Heart left ventricle (tissue), 16 donors: ENCODE measurements around the gene SFXN1. TPM values are rescaled to one million over a fixed set of nuclear protein-coding genes. Genes with fewer than 3 reads are reported as not detected.

Source experiments
- ATAC-seq, 4 donors: fragments of 200-7000 bp; cut with Tn5 transposase; one replicate each; pipeline ENCODE4 v1.9.1; 2020 to 2022; ENCODE audit warnings: moderate library complexity in 4 of 4, mild to moderate bottlenecking in 3 of 4, moderate number of reproducible peaks in 1 of 4
- DNase-seq, 5 donors: peaks; one replicate each; pipeline ENCODE4 v3.0.0-alpha.2; 2020
- H3K27ac ChIP-seq, 12 donors: fragments of 200-600 bp; sonication (generic) in 4 of 12; one replicate each; pipeline versions ENCODE4 v1.5.0 to v1.8.0; 2016 to 2022; ENCODE audit warnings: mild to moderate bottlenecking in 2 of 12
- H3K27me3 ChIP-seq, 9 donors: fragments of 200-600 bp; sonication (generic) in 2 of 9; one replicate each; pipeline versions ENCODE4 v1.5.1 to v1.8.0; 2016 to 2022; ENCODE audit warnings: mild to moderate bottlenecking in 3 of 9
- H3K36me3 ChIP-seq, 9 donors: fragments of 200-600 bp; sonication (generic) in 2 of 9; one replicate each; pipeline versions ENCODE4 v1.5.0 to v1.8.0; 2018 to 2022; ENCODE audit warnings: mild to moderate bottlenecking in 2 of 9
- H3K4me1 ChIP-seq, 12 donors: fragments of 200-600 bp; sonication (generic) in 4 of 12; one replicate each; pipeline versions ENCODE4 v1.5.0 to v1.8.0; 2016 to 2022; ENCODE audit warnings: mild to moderate bottlenecking in 3 of 12
- H3K4me3 ChIP-seq, 12 donors: fragments of 200-600 bp; sonication (generic) in 4 of 12; one replicate each; pipeline versions ENCODE4 v1.5.0 to v1.8.0; 2017 to 2022; ENCODE audit warnings: mild to moderate bottlenecking in 9 of 12, moderate library complexity in 4 of 12
- H3K9me3 ChIP-seq, 12 donors: fragments of 200-600 bp; sonication (generic) in 4 of 12; one replicate each; pipeline versions ENCODE4 v1.5.0 to v1.8.0; 2016 to 2022; ENCODE audit warnings: mild to moderate bottlenecking in 1 of 12
- POLR2A ChIP-seq, 2 donors: fragments of 450-650 bp; IDR thresholded peaks; one replicate each; pipeline ENCODE4 v1.6.1; 2017; ENCODE audit warnings: antibody characterized with exemption in 2 of 2, mild to moderate bottlenecking in 2 of 2, moderate library complexity in 2 of 2
- WGBS, 4 donors: extraction: QIAGEN DNeasy Blood & Tissue Kit in 2 of 4; methylation state at CpG; one replicate each; pipeline versions ENCODE4 v1.1.5 to v1.1.7; 2013 to 2018; 5-methylcytosine and 5-hydroxymethylcytosine counted together
- intact Hi-C, 10 donors: fragments of 100-400 bp; cut with DNase I; formaldehyde crosslinking; loops; one replicate each; pipeline versions ENCODE4 v1.11.1 to v1.14.2; 2022
- polyA plus RNA-seq, 2 donors: library from polyadenylated mRNA; stranded (reverse); fragments of 200-250 nt; gene quantifications; one replicate each; pipeline ENCODE4 v1.2.3, GENCODE V29; 2013
- total RNA-seq, 9 donors: library from RNA; depleted of rRNA in 2 of 9; stranded (reverse); fragments of >200 nt in 2 of 9; fragmentation: NEBNext Ultra II Directional in 3 of 9; extraction: Animal tissue kit (Norgen Biotek cat#: 25700) in 3 of 9; gene quantifications; one replicate each; pipeline versions ENCODE4 v1.1.0 to v1.2.4, GENCODE V29; 2016 to 2023
- TF ChIP-seq, protein P1 (sequence below), 12 donors: fragments of 200-600 bp; sonication (generic) in 4 of 12; IDR thresholded peaks; one replicate each; pipeline versions ENCODE4 v1.5.0 to v1.8.0; 2018 to 2022; ENCODE audit warnings: antibody characterized with exemption in 12 of 12, mild to moderate bottlenecking in 5 of 12
- donor health status: ischemic (EF 13 %, LVEDD 7.1; RV severe dilation, severe dysfunction).
- donor health status: healthy with polysubstance abuse.
- donor health status: DM: no; HTN: yes; CAD: no.
- donor health status: DM: no; HTN: no; CAD: no.
- donor health status: ischemic (EF 25% LVEDD 6.9; RV normal size, moderate dysfunction).
- donor health status: ischemic (EF 25% LVEDD 5.7; RV mildly dilated, moderate dysfunction).
- donor health status: healthy.
- donor health status: DM: yes; HTN: yes; CAD: no.
- donor health status: ischemic (EF 35%, LVEDD 5.7; RV mildly dilated, moderate dysfunction).
- donor health status: nonischemic (EF 11% LVEDD 7.7; RV severe dilation, severe dysfunction).
- donor health status: DM: yes; HTN: yes; CAD: no.
- donor health status: PGD.
- donor health status: ischemic (EF 29% LVEDD 5.4; RV normal size, mild dysfunction).
- donor health status: nonischemic (EF 23%, LVEDD 6.1; RV moderate dilation, normal function).

The SFXN1 gene
- total and polyA plus RNA-seq, 11 donors: 13.8 to 42.9 (median 32.5) TPM

DNA sequence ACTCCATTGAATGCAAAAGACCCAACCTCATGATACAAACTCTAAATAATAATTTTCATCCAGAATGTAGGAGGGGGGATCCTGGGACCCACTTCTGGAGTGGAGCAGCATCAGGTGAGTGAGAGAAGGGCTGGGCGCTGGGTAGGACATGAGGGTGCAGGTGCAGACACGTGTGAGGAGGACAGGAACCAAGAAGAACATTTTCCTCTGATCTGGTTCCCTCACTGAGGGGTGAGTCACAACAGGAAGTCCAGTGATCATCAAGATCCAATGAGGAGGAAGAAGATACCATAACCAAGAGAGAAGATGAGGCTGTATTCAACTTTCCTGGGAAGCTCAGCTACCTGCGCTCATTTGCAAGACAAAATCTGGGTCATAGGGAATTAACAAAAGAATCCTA is 57.4 kb downstream of the SFXN1 start:
- no peak overlapping the region for H3K4me3 ChIP-seq
- no peaks in the 10 kb centered on the region for H3K27me3 ChIP-seq
- TF ChIP-seq POLR2A (IDR thresholded peaks at IDR 0.05): no peak
- TF ChIP-seq, protein P1, sequence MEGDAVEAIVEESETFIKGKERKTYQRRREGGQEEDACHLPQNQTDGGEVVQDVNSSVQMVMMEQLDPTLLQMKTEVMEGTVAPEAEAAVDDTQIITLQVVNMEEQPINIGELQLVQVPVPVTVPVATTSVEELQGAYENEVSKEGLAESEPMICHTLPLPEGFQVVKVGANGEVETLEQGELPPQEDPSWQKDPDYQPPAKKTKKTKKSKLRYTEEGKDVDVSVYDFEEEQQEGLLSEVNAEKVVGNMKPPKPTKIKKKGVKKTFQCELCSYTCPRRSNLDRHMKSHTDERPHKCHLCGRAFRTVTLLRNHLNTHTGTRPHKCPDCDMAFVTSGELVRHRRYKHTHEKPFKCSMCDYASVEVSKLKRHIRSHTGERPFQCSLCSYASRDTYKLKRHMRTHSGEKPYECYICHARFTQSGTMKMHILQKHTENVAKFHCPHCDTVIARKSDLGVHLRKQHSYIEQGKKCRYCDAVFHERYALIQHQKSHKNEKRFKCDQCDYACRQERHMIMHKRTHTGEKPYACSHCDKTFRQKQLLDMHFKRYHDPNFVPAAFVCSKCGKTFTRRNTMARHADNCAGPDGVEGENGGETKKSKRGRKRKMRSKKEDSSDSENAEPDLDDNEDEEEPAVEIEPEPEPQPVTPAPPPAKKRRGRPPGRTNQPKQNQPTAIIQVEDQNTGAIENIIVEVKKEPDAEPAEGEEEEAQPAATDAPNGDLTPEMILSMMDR (IDR thresholded peaks at IDR 0.05): no peak
- H3K4me1 ChIP-seq: peaks cover 0 to 9% (median 0%) of the 10 kb centered on the region in 12 donors
- DNase-seq: no peak
- WGBS, 4 donors: 78 to 87% (median 79%) methylated on average over 3 of the region's 3 CpGs
- H3K9me3 ChIP-seq: no peaks in the 10 kb centered on the region
- no peak overlapping the region for H3K27ac ChIP-seq
- peaks cover 0 to 7% (median 0%) of the 10 kb centered on the region in 9 donors for H3K36me3 ChIP-seq
- intact Hi-C loops: loop anchor here in 8 of 10 donors (2.0 kb wide), 2 partner anchors 33 to 183 kb away; no protein-coding TSS in a partner anchor
- no peak for ATAC-seq

DNA sequence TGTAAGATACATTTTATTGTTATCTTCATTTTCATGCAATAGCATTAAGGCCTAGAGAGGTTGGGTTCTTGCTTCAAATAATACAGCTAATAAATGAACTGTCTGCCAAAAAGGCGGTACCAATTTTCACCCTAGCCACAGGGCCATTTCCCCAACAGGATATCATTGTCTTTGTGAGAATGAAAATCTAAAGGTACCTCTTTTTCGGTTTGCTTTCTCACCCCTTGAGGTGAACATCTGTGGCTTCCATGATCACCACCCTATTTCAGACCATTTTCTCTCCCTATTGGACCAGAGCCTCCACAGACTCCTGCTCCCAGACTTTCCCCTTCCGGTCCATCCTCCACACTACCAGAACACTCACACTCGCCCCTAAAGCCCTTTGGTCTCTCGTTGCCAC is 60.2 kb downstream of the SFXN1 start:
- no peak for TF ChIP-seq POLR2A (IDR thresholded peaks at IDR 0.05)
- TF ChIP-seq, protein P1 (IDR thresholded peaks at IDR 0.05): no peak

DNA sequence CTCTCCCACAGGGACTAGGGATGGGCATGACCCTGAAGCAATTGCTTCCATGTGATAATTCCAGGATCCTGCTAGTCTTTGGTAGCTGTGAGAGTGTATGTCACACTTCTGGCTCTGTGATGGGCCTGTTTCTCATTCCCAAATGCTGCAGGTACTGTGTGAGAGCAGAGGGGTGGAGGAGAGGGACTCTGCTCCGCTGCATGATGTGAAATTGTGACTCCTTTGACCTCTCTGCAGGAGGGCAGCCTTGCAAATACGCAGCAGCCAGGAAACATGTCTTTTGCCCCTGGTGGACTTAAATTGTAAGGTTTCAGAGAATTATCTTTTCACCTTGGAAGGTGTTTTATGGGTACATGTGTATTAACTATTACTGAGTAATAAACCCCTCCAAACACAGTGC is 61.6 kb downstream of the SFXN1 start:
- Histone ChIP-seq H3K36me3 (no peaks in the 10 kb centered on the region), H3K27ac (no peak overlapping the region), H3K27me3 (no peaks in the 10 kb centered on the region), H3K9me3 (no peaks in the 10 kb centered on the region), H3K4me1 (peaks cover 0 to 14% (median 0%) of the 10 kb centered on the region in 12 donors), H3K4me3 (no peak overlapping the region)
- intact Hi-C loops: loop anchor here in 1 of 10 donors (10.0 kb wide), 1 partner anchor 115 kb away; the partner anchor contains the start of gene HRH2
- WGBS, 4 donors: 71 to 88% (median 81%) methylated on average over 2 of the region's 2 CpGs
- TF ChIP-seq, protein P1 (IDR thresholded peaks at IDR 0.05): no peak
- no peak for TF ChIP-seq POLR2A (IDR thresholded peaks at IDR 0.05)
- ATAC-seq: no peak
- DNase-seq: no peak

More for the DNA sequence above, 60.2 kb downstream of the SFXN1 start:
- H3K27ac ChIP-seq: no peak overlapping the region
- intact Hi-C loops: no loop called here
- DNase-seq (no peak), ATAC-seq (no peak)
- H3K27me3 ChIP-seq: no peaks in the 10 kb centered on the region
- peaks cover 0 to 17% (median 0%) of the 10 kb centered on the region in 12 donors for H3K4me1 ChIP-seq
- no peak overlapping the region for H3K4me3 ChIP-seq
- no peaks in the 10 kb centered on the region for H3K36me3 ChIP-seq
- H3K9me3 ChIP-seq: no peaks in the 10 kb centered on the region
- whole genome bisulfite sequencing, 4 donors: 78 to 89% (median 88%) methylated on average over 5 of the region's 5 CpGs

DNA sequence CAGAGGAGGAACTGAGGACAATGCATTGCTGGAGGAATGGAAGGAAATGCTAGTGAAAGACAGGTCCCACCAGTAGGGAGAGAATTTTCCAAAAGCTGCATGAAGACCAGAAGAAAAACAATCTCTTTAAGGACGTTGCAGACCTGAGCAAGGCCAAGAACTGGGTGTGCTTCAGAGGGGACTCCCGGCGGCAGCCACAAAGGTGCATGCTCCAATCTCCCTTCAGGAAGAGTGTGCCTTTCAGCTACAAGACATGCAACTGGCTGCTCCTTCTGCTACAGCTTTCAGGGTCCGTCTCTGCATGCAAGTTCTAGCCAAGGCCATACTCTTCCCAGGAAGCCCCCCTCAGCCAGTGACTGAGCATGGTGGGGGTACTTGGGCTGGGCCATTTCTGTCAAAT is 62.9 kb downstream of the SFXN1 start:
- peaks cover 0 to 8% (median 0%) of the 10 kb centered on the region in 12 donors for H3K4me1 ChIP-seq
- no peaks in the 10 kb centered on the region for H3K36me3 ChIP-seq
- H3K9me3 ChIP-seq: no peaks in the 10 kb centered on the region
- H3K4me3 ChIP-seq: no peak overlapping the region
- DNase-seq (no peak), ATAC-seq (no peak)
- peaks cover 0 to 6% (median 0%) of the 10 kb centered on the region in 9 donors for H3K27me3 ChIP-seq
- intact Hi-C loops: loop anchor here in 1 of 10 donors (10.0 kb wide), 1 partner anchor 114 kb away; the partner anchor contains the start of gene HRH2
- TF ChIP-seq, protein P1 (IDR thresholded peaks at IDR 0.05): no peak
- TF ChIP-seq POLR2A (IDR thresholded peaks at IDR 0.05): no peak
- H3K27ac ChIP-seq: no peak overlapping the region
- WGBS, 4 donors: 56 to 68% (median 60%) methylated on average over 4 of the region's 4 CpGs
